Caco-2 (cell line): ENCODE data around the gene ITM2C. TPM values are rescaled to one million over a fixed set of nuclear protein-coding genes. Genes with fewer than 3 reads are reported as not detected.
A peak's percentile ranks its signal among the peaks of the same experiment; 100 is the strongest.

ENCODE experiments used
- BruUV-seq: library from RNA; stranded (reverse); fragments of 400-500 nt; replicated peaks from 2 replicates; lab custom pipeline; 2021; lab: Mats Ljungman, UMichigan
- CTCF ChIA-PET: fragments of 300-600 bp; sonication (Branson Sonifier 250); formaldehyde crosslinking; loops from one replicate; lab custom pipeline; 2022; ENCODE audit warnings: antibody characterized with exemption; lab: Charles Lee
- POLR2A ChIA-PET: fragments of 300-600 bp; sonication (Branson Sonifier 250); formaldehyde crosslinking; loops from one replicate; lab custom pipeline; 2022; ENCODE audit warnings: antibody characterized with exemption; lab: Charles Lee
- DNase-seq, 2 experiments: peaks; one replicate each; pipeline versions ENCODE4 v3.0.0 to v3.0.0-alpha.2; 2020 to 2022
- H3K27me3 ChIP-seq: replicated peaks from 2 replicates; pipeline ENCODE4 v1.6.0; 2011; ENCODE audit warnings: low read length; ENCODE audit not compliant: control insufficient read depth, insufficient read depth
- H3K36me3 ChIP-seq: 2 replicates; pipeline ENCODE4 v1.5.1; 2011; ENCODE audit warnings: low read length; ENCODE audit not compliant: control insufficient read depth, insufficient read depth
- H3K4me1 ChIP-seq: fragments of 250-450 bp; sonication (Bioruptor Pico); 2 replicates; pipeline ENCODE4 v1.5.1; 2020; ENCODE audit warnings: mild to moderate bottlenecking
- H3K4me3 ChIP-seq: 2 replicates; pipeline ENCODE4 v1.5.1; 2011; ENCODE audit warnings: low read depth, mild to moderate bottlenecking, control low read depth, low read length
- H3K9me3 ChIP-seq: fragments of 250-450 bp; sonication (Bioruptor Pico); 2 replicates; pipeline ENCODE4 v1.5.1; 2020; ENCODE audit warnings: mild to moderate bottlenecking, moderate library complexity
- H3K27ac Mint-ChIP-seq: one replicate; pipeline ENCODE4 v1.8.0; 2022; ENCODE audit warnings: mixed read lengths; ENCODE audit not compliant: unreplicated experiment
- H3K27me3 Mint-ChIP-seq: one replicate; pipeline ENCODE4 v1.8.0; 2022; ENCODE audit warnings: mixed read lengths; ENCODE audit not compliant: insufficient read depth, unreplicated experiment
- H3K36me3 Mint-ChIP-seq: one replicate; pipeline ENCODE4 v1.8.0; 2022; ENCODE audit warnings: mild to moderate bottlenecking, mixed read lengths; ENCODE audit not compliant: insufficient read depth, unreplicated experiment
- H3K4me1 Mint-ChIP-seq: one replicate; pipeline ENCODE4 v1.8.0; 2022; ENCODE audit warnings: low read depth, mixed read lengths; ENCODE audit not compliant: unreplicated experiment
- H3K4me3 Mint-ChIP-seq: one replicate; pipeline ENCODE4 v1.8.0; 2022; ENCODE audit warnings: mild to moderate bottlenecking, moderate library complexity, mixed read lengths; ENCODE audit not compliant: unreplicated experiment
- H3K9me3 Mint-ChIP-seq: one replicate; pipeline ENCODE4 v1.8.0; 2022; ENCODE audit warnings: mixed read lengths; ENCODE audit not compliant: unreplicated experiment
- intact Hi-C: fragments of 100-400 bp; cut with micrococcal nuclease; formaldehyde crosslinking; loops from one replicate; pipeline ENCODE4 v1.10.0; 2022; ENCODE audit not compliant: unreplicated experiment
- total RNA-seq: library from RNA; stranded (reverse); gene quantifications from 2 replicates; pipeline ENCODE4 v1.2.3, GENCODE V29; 2022
- TF ChIP-seq, protein P1 (sequence below), 2 experiments: fragments of 200-600 bp in 1 of 2; IDR thresholded peaks; 1 replicate in 1 of 2; 2 replicates in 1 of 2; pipeline versions ENCODE4 v1.5.1 to v1.8.0; 2011 to 2022; ENCODE audit warnings: antibody characterized with exemption in 1 of 2, control low read depth in 1 of 2, inconsistent platforms in 1 of 2, low read depth in 1 of 2, low read length in 1 of 2, mild to moderate bottlenecking in 1 of 2, moderate library complexity in 1 of 2; ENCODE audit not compliant: insufficient read depth in 1 of 2, severe bottlenecking in 1 of 2, unreplicated experiment in 1 of 2

ITM2C gene
- total RNA-seq, 1 experiment from 2014 or later: 136 TPM

DNA sequence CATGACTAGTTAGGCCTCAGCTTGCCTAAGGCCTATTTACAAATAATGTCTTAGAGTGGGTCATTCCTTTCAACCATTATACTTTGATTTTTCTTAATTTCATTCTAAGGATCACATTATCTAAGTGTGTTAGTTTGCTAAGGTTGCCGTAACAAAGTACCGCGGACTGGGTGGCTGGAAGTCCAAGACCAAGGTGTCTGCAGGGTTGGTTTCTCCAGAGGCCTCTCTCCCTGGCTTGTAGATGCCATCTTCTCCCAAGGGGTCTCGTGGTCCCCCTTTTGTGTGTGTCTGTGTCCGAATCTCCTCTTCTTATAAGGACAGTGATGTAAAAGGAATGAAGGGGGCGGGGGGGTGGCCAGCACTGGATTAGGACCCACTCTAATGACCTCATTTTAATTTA lies 18.4 kb upstream of the ITM2C start:
- Histone ChIP-seq H3K9me3 (no peaks in the 10 kb centered on the region), H3K4me3 (no peak overlapping the region), H3K36me3 (no peaks in the 10 kb centered on the region), H3K27me3 (no peaks in the 10 kb centered on the region), H3K4me1 (no peaks in the 10 kb centered on the region)
- BruUV-seq: no TSS peak
- no peak for DNase-seq
- H3K27me3 Mint-ChIP-seq: no peaks in the 10 kb centered on the region
- H3K4me1 Mint-ChIP-seq: peaks cover 6% of the 10 kb centered on the region
- H3K36me3 Mint-ChIP-seq: peaks cover 9% of the 10 kb centered on the region
- H3K9me3 Mint-ChIP-seq: no peaks in the 10 kb centered on the region
- POLR2A ChIA-PET: no interaction called here
- TF ChIP-seq, protein P1, sequence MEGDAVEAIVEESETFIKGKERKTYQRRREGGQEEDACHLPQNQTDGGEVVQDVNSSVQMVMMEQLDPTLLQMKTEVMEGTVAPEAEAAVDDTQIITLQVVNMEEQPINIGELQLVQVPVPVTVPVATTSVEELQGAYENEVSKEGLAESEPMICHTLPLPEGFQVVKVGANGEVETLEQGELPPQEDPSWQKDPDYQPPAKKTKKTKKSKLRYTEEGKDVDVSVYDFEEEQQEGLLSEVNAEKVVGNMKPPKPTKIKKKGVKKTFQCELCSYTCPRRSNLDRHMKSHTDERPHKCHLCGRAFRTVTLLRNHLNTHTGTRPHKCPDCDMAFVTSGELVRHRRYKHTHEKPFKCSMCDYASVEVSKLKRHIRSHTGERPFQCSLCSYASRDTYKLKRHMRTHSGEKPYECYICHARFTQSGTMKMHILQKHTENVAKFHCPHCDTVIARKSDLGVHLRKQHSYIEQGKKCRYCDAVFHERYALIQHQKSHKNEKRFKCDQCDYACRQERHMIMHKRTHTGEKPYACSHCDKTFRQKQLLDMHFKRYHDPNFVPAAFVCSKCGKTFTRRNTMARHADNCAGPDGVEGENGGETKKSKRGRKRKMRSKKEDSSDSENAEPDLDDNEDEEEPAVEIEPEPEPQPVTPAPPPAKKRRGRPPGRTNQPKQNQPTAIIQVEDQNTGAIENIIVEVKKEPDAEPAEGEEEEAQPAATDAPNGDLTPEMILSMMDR (IDR thresholded peaks at IDR 0.05; ENCODE audit: insufficient read depth in 1 of 2, low read depth in 1 of 2, low read length in 1 of 2, severe bottlenecking in 1 of 2, unreplicated experiment in 1 of 2): no peak
- H3K27ac Mint-ChIP-seq: no peak overlapping the region
- intact Hi-C loops: no loop called here
- CTCF ChIA-PET: no interaction called here
- H3K4me3 Mint-ChIP-seq: no peak overlapping the region

DNA sequence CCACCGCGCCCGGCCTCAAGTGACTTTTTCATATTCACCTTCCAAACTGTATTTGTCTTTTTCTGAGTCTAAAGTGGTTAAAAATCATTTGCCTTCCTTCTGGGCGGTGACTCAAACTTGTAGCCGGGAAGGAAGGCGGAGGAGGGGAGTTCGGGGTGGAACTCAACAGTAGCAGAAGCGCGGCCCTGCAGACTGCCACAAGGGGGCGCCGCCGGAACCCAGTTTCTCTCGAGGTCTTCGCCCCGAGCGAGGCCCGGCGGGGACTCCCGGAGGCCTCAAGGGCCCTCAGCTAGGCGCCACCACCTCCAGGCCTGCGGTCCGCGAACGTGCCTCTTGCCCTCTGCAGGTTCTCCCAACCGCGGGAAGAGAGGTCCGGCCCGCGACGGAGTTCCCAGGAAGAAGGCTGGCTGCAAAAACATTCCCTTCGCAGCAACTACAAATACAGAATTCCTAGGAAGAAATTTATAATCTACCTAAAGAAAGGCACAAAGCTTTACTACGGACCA lies 16.8 kb upstream of the ITM2C start:
- H3K9me3 Mint-ChIP-seq: no peaks in the 10 kb centered on the region
- Histone ChIP-seq H3K4me1 (no peaks in the 10 kb centered on the region), H3K9me3 (no peaks in the 10 kb centered on the region), H3K27me3 (no peaks in the 10 kb centered on the region), H3K36me3 (no peaks in the 10 kb centered on the region), H3K4me3 (no peak overlapping the region)
- H3K4me3 Mint-ChIP-seq: no peak overlapping the region
- H3K4me1 Mint-ChIP-seq: peaks cover 6% of the 10 kb centered on the region
- H3K36me3 Mint-ChIP-seq: peaks cover 9% of the 10 kb centered on the region
- TF ChIP-seq, protein P1 (IDR thresholded peaks at IDR 0.05; ENCODE audit: insufficient read depth in 1 of 2, low read depth in 1 of 2, low read length in 1 of 2, severe bottlenecking in 1 of 2, unreplicated experiment in 1 of 2): peak; percentile 15 to 36
- POLR2A ChIA-PET: no interaction called here
- intact Hi-C loops: no loop called here
- CTCF ChIA-PET: no interaction called here
- no peak overlapping the region for H3K27ac Mint-ChIP-seq
- DNase-seq: peak in 1 of 2 experiments; percentile 37
- H3K27me3 Mint-ChIP-seq: no peaks in the 10 kb centered on the region
- no TSS peak for BruUV-seq

DNA sequence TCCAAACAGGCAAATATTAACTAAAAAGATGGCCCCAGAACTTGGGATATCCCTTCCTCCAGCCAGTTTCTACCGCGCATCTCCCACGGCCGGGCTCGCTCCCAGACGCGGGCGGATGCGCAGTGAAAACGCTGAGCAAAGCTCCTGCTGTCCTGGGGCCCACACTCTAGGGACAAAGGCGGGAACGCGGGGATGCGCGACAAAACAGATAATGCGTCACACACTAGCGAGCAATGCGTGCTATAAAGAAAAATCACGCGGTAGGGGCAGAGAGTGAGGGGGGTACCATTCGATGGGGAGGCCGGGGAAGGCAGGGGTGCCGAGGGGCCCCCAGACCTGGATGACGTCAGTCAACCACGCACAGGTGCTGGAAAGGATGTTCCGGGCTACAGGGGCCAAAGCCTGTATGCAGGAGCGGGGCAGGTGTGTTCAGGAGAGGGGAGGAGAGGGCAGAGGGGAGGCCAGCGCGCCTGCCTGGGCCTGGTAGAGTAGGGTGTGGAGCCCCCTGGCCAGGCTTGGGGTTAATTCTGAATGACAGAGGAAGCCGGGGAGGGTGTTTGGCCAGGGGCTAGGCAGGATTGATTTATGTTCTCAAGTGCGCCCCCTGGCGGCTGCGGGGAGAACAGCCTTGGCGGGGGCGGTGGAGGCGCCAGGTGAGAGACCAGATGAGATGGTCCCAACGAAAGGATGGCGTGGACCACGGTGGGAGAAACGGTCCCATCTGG lies 14.9 kb upstream of the ITM2C start:
- intact Hi-C loops: no loop called here
- no peaks in the 10 kb centered on the region for H3K4me1 ChIP-seq
- ChIA-PET POLR2A (no interaction called here), CTCF (no interaction called here)
- H3K27me3 ChIP-seq: no peaks in the 10 kb centered on the region
- H3K4me3 ChIP-seq: no peak overlapping the region
- Mint-ChIP-seq H3K36me3 (peaks cover 9% of the 10 kb centered on the region), H3K27ac (peak overlapping the region; percentile 81), H3K4me3 (peak overlapping the region; percentile 11), H3K27me3 (no peaks in the 10 kb centered on the region), H3K9me3 (no peaks in the 10 kb centered on the region), H3K4me1 (peaks cover 6% of the 10 kb centered on the region)
- no peaks in the 10 kb centered on the region for H3K9me3 ChIP-seq
- TF ChIP-seq, protein P1 (IDR thresholded peaks at IDR 0.05; ENCODE audit: insufficient read depth in 1 of 2, low read depth in 1 of 2, low read length in 1 of 2, severe bottlenecking in 1 of 2, unreplicated experiment in 1 of 2): peak; percentile 24 to 60
- no peaks in the 10 kb centered on the region for H3K36me3 ChIP-seq
- DNase-seq: no peak
- no TSS peak for BruUV-seq
